ENCODE measurements around the gene BMS1.

BMS1 gene

GRCh38 chr10:42878821-42879195, 96.2 kb downstream of the BMS1 start:
- no peak for DNase-seq
- in situ Hi-C loops (cut with MboI; ENCODE audit: low pct_unique_long_range_greater_than_20kb, low sequenced_read_pairs), result no loop called here

- DNase-seq, result no peak
- in situ Hi-C loops (cut with MboI; ENCODE audit: low pct_unique_long_range_greater_than_20kb, low sequenced_read_pairs), result no loop called here
These were observed 97.0 kb downstream of the BMS1 start for GRCh38 chr10:42879380-42880254.

- in situ Hi-C loops (cut with MboI; ENCODE audit: low pct_unique_long_range_greater_than_20kb, low sequenced_read_pairs), result no loop called here
- no peak for DNase-seq
These were observed 97.6 kb downstream of the BMS1 start for GRCh38 chr10:42880255-42880620.

- in situ Hi-C loops (cut with MboI; ENCODE audit: low pct_unique_long_range_greater_than_20kb, low sequenced_read_pairs), result no loop called here
These were observed 100.0 kb downstream of the BMS1 start for GRCh38 chr10:42882597-42882996.

More at GRCh38 chr10:42882597-42882996, 100.0 kb downstream of the BMS1 start:
- no peak for DNase-seq

All from KBM-7 (cell line).